Panc1 (cell line): ENCODE measurements around the gene TCEA3.

Experiments
- CTCF ChIP-seq: fragments of 450-650 bp; IDR thresholded peaks from 2 replicates; pipeline ENCODE4 v1.5.1; 2017; ENCODE audit warnings: mild to moderate bottlenecking
- POLR2AphosphoS5 ChIP-seq: IDR thresholded peaks from 2 replicates; pipeline ENCODE4 v1.6.1; 2012; ENCODE audit warnings: mild to moderate bottlenecking, low read depth, low read length, moderate library complexity
- REST ChIP-seq, 2 experiments: IDR thresholded peaks; 2 replicates each; pipeline ENCODE4 v1.6.1; 2011 to 2012; ENCODE audit warnings: low read depth in 2 of 2, control low read depth in 1 of 2, low read length in 1 of 2, mild to moderate bottlenecking in 1 of 2, moderate library complexity in 1 of 2; ENCODE audit not compliant: insufficient read depth in 1 of 2
- SIN3A ChIP-seq: IDR thresholded peaks from 2 replicates; pipeline ENCODE4 v1.6.1; 2012; ENCODE audit warnings: low read depth, mild to moderate bottlenecking, low read length, moderate library complexity, borderline replicate concordance; ENCODE audit not compliant: insufficient read depth

- TF ChIP-seq CTCF (no peak), SIN3A (no peak), REST (IDR thresholded peaks at IDR 0.05; ENCODE audit: insufficient read depth in 1 of 2, low read depth in 2 of 2, low read length in 1 of 2) (no peak), POLR2AphosphoS5 (no peak)
Observed at GRCh38 chr1:23436520-23437354, 12.2 kb upstream of the TCEA3 start.
